SU-DHL-6 (cell line): Measurements from ENCODE around the gene VANGL1.

Source experiments
- CTCF ChIP-seq: fragments of 200-600 bp; sonication (generic); IDR thresholded peaks from one replicate; pipeline ENCODE4 v1.5.1; 2017; ENCODE audit warnings: antibody characterized with exemption, mild to moderate bottlenecking, low read length, moderate library complexity; ENCODE audit not compliant: insufficient read depth, poor library complexity, severe bottlenecking
- EZH2phosphoT487 ChIP-seq: fragments of 200-600 bp; sonication (generic), shearing (Covaris generic); conservative IDR thresholded peaks from 2 replicates; pipeline ENCODE4 v1.6.1; 2018; ENCODE audit warnings: mild to moderate bottlenecking, antibody characterized with exemption, low read length, moderate library complexity, mixed read lengths

DNA sequence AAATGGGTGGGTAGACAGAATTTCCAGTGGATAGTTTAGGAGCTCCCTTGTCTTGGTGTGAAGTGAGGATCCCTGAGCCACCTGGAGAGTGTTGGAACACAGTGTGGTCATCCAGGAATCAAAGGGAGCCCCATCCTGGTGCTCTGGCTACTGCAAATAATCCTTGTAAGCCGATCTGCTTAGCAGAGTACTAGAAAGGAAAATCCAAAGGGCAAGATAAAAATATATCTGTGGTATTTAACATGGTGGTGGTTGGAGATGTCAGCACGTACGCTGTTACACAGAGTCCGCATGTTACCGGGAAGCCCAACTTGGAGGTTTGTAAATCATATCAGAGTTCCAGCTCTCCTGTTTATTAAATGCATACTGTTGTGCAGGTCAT is 39.0 kb downstream of the VANGL1 start:
- TF ChIP-seq CTCF: no peak
- TF ChIP-seq EZH2phosphoT487: no peak
